Measurements from ENCODE around the gene SLC1A4. TPM values are rescaled to one million over a fixed set of nuclear protein-coding genes. Genes with fewer than 3 reads are reported as not detected.

Gene SLC1A4
- total RNA-seq, 6 experiments from 2014 or later, result 7.2 to 21.7 (median 12.4) TPM

DNA sequence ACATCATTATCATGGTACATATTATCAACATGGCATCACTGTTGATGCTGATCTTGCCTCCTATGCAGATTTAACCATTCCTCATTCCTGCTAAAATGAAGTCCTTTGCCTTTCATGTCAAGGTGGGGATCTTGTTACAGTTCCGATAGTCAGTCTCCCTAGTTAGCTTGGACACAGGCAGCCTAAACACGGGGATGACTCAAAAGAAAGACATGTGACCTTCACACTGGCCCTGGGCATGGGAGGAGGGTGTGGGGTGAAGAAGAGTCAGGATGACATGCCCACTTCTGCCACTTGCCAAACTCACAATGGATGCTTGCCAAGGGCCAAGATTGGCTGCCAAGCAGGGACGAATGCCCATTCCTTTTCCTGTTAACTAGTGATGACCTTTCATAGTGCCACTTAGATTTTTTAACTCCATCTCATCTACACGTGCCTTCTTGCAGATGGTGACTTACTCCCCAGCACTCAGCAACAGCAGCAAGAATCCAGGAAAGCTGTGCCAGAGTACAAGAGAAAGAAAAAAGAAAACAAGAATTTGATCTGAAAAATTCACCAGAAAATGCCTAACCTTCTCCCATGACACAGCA lies 13.9 kb upstream of the SLC1A4 start:
- DNase-seq, result peak; percentile 79 to 88 (median 85)
- ATAC-seq, result peak; percentile 94 to 99 (median 96)
- 18% methylated on average over 4 of the region's 4 CpGs for WGBS (ENCODE audit: insufficient coverage, low coverage, low lambda C conversion rate, missing lambda C conversion rate)
- H3K9me3 ChIP-seq, result no peaks in the 10 kb centered on the region
- H3K27ac ChIP-seq, result no peak overlapping the region
- no peak for TF ChIP-seq POLR2A (IDR thresholded peaks at IDR 0.05)
- TF ChIP-seq, protein P1, sequence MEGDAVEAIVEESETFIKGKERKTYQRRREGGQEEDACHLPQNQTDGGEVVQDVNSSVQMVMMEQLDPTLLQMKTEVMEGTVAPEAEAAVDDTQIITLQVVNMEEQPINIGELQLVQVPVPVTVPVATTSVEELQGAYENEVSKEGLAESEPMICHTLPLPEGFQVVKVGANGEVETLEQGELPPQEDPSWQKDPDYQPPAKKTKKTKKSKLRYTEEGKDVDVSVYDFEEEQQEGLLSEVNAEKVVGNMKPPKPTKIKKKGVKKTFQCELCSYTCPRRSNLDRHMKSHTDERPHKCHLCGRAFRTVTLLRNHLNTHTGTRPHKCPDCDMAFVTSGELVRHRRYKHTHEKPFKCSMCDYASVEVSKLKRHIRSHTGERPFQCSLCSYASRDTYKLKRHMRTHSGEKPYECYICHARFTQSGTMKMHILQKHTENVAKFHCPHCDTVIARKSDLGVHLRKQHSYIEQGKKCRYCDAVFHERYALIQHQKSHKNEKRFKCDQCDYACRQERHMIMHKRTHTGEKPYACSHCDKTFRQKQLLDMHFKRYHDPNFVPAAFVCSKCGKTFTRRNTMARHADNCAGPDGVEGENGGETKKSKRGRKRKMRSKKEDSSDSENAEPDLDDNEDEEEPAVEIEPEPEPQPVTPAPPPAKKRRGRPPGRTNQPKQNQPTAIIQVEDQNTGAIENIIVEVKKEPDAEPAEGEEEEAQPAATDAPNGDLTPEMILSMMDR (IDR thresholded peaks at IDR 0.05), result no peak
- H3K27me3 ChIP-seq, result no peaks in the 10 kb centered on the region
- no peak overlapping the region for H3K4me3 ChIP-seq
- intact Hi-C loops (cut with DNase I), result no loop called here
- peaks cover 0 to 14% (median 5%) of the 10 kb centered on the region in 4 donors for H3K4me1 ChIP-seq
- no peaks in the 10 kb centered on the region for H3K36me3 ChIP-seq

DNA sequence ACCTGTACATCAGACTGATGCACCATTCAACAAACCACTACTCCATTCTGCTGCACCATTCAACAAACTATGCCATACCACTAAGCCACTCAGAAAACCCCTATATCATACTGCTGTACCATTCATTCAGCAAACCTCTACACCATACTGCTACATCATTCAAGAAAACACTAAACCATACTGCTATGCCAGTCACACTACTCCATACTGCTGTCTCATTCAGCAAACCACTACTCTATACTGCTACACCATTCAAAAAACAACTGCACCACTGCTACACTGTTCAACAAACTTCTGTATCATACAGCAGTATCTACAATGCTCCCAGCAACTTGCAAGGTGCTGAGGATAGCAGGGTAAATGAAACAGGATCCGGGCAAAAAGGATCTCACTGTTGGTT lies 12.9 kb upstream of the SLC1A4 start:
- no peak for TF ChIP-seq POLR2A (IDR thresholded peaks at IDR 0.05)
- TF ChIP-seq, protein P1 (IDR thresholded peaks at IDR 0.05), result no peak
- 100% methylated on average over 1 of the region's 1 CpG for WGBS (ENCODE audit: insufficient coverage, low coverage, low lambda C conversion rate, missing lambda C conversion rate)
- Histone ChIP-seq H3K27ac (no peak overlapping the region), H3K4me3 (no peak overlapping the region), H3K36me3 (no peaks in the 10 kb centered on the region), H3K4me1 (peaks cover 0 to 14% (median 5%) of the 10 kb centered on the region in 4 donors), H3K27me3 (no peaks in the 10 kb centered on the region), H3K9me3 (no peaks in the 10 kb centered on the region)
- ATAC-seq, result no peak
- no peak for DNase-seq
- intact Hi-C loops (cut with DNase I), result no loop called here

GRCh38 chr2:64978514-64979268 lies 10.5 kb upstream of the SLC1A4 start:
- H3K27me3 ChIP-seq, result no peaks in the 10 kb centered on the region
- H3K4me3 ChIP-seq, result no peak overlapping the region
- no peaks in the 10 kb centered on the region for H3K9me3 ChIP-seq
- 87% methylated on average over 4 of the region's 4 CpGs for WGBS (ENCODE audit: insufficient coverage, low coverage, low lambda C conversion rate, missing lambda C conversion rate)
- TF ChIP-seq, protein P1 (IDR thresholded peaks at IDR 0.05), result peak in 1 of 4 donors; percentile 28
- no peak for TF ChIP-seq POLR2A (IDR thresholded peaks at IDR 0.05)
- H3K36me3 ChIP-seq, result no peaks in the 10 kb centered on the region
- peak in 1 of 4 donors; percentile 29 for ATAC-seq
- no peak for DNase-seq
- peaks cover 0 to 31% (median 11%) of the 10 kb centered on the region in 4 donors for H3K4me1 ChIP-seq
- H3K27ac ChIP-seq, result no peak overlapping the region
- intact Hi-C loops (cut with DNase I), result no loop called here

DNA sequence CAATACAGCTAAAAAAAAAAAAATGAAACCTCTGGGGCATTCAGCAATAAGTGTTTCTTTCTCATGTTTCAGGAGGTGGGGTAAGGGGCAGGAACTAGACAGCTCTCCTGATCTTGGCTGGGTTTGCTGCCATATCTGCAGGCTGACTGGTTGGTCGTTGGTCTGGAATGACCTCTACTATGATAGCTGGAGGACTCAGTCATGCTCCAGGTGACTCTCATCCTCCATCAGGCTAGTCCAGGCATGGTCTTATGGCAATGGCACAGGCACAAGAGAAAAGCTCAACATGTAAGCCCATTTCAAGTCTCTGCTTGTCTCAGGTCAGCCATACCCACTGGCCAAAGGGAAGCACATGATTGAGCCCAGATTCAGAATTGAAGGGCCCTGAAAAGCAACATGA lies 9.5 kb upstream of the SLC1A4 start:
- H3K27ac ChIP-seq, result no peak overlapping the region
- TF ChIP-seq, protein P1 (IDR thresholded peaks at IDR 0.05), result no peak
- TF ChIP-seq POLR2A (IDR thresholded peaks at IDR 0.05), result no peak
- DNase-seq, result no peak
- no peaks in the 10 kb centered on the region for H3K9me3 ChIP-seq
- 43% methylated on average over 1 of the region's 1 CpG for WGBS (ENCODE audit: insufficient coverage, low coverage, low lambda C conversion rate, missing lambda C conversion rate)
- no peaks in the 10 kb centered on the region for H3K36me3 ChIP-seq
- no peaks in the 10 kb centered on the region for H3K27me3 ChIP-seq
- intact Hi-C loops (cut with DNase I), result no loop called here
- H3K4me3 ChIP-seq, result no peak overlapping the region
- peaks cover 0 to 31% (median 10%) of the 10 kb centered on the region in 4 donors for H3K4me1 ChIP-seq
- no peak for ATAC-seq
